GM21717 (cell line): Measurements from ENCODE around the gene TNFAIP6.
"Not testable (repeated sequence)": the region's sequence is repeated elsewhere in the genome, so short reads cannot be mapped to it uniquely, and the experiment has no call there.

Experiments
- ATAC-seq: cut with Tn5 transposase; IDR thresholded peaks from one replicate; pipeline ENCODE4 v1.9.1; 2021; ENCODE audit warnings: mild to moderate bottlenecking, moderate library complexity; ENCODE audit not compliant: unreplicated experiment

Gene TNFAIP6, protein sequence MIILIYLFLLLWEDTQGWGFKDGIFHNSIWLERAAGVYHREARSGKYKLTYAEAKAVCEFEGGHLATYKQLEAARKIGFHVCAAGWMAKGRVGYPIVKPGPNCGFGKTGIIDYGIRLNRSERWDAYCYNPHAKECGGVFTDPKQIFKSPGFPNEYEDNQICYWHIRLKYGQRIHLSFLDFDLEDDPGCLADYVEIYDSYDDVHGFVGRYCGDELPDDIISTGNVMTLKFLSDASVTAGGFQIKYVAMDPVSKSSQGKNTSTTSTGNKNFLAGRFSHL

GRCh38 chr2:151357359-151357758, at the start of gene TNFAIP6:
TSS of gene TNFAIP6 (plus strand) at chr2:151357592. CDS start at chr2:151357667, 75 bp downstream.
- ATAC-seq: no peak

GRCh38 chr2:151310313-151310712, 47.1 kb upstream of the TNFAIP6 start:
- ATAC-seq: not testable (repeated sequence)

- ATAC-seq: not testable (repeated sequence)
Observed at GRCh38 chr2:151312440-151312839, 45.0 kb upstream of the TNFAIP6 start.

DNA sequence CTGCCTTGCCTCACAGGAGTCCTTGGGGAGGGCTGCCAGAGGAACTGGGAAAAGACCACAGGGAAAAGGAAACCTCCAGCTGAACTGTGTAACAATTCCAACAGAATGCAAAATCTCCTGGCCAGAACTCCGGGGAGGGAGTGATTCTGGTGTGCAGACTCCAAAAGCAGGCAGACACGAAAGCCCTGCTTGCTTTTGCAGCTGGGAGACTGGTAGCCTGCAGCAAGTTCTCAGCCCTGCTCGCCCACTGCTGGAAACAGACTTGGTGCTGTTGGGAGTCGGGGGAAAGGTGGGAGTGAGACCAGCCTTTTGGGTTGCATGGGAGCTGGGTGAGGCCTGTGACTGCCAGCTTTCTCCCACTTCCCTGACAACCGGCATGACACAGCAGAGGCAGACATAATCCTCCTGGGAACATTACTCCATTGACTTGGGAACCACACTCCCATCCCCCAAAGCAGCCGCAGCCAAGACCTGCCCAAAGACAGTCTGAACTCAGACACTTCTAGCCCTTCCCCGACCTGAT, 42.0 kb upstream of the TNFAIP6 start:
- no peak for ATAC-seq

DNA sequence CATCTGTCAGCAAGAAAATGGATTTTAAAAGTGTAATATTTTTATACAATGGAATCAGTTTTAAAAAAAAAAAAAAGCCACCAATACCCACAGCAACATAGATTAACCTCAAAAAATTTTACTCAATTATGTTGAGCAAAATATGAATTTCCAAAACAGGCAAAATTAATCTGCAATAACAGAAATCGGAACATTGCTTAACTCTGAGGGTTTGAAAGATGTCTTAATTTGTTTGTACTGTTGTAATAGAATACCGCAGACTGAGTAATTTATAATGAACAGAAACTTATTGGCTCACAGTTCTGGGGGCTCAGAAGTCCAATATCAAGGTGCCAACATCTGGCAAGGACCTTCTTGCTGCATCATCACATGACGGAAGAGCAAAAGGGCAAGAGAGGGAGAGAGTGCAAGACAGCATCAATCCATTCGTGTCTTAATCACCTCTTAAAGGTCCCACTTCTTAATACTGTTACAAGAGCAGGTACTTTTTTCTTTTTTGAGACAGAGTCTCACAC, 31.8 kb upstream of the TNFAIP6 start:
- ATAC-seq: no peak

- no peak for ATAC-seq
Observed at GRCh38 chr2:151326554-151326953, 30.8 kb upstream of the TNFAIP6 start.

- no peak for ATAC-seq
Observed at GRCh38 chr2:151329998-151330397, 27.4 kb upstream of the TNFAIP6 start.

GRCh38 chr2:151333083-151333482, 24.3 kb upstream of the TNFAIP6 start:
- ATAC-seq: no peak

DNA sequence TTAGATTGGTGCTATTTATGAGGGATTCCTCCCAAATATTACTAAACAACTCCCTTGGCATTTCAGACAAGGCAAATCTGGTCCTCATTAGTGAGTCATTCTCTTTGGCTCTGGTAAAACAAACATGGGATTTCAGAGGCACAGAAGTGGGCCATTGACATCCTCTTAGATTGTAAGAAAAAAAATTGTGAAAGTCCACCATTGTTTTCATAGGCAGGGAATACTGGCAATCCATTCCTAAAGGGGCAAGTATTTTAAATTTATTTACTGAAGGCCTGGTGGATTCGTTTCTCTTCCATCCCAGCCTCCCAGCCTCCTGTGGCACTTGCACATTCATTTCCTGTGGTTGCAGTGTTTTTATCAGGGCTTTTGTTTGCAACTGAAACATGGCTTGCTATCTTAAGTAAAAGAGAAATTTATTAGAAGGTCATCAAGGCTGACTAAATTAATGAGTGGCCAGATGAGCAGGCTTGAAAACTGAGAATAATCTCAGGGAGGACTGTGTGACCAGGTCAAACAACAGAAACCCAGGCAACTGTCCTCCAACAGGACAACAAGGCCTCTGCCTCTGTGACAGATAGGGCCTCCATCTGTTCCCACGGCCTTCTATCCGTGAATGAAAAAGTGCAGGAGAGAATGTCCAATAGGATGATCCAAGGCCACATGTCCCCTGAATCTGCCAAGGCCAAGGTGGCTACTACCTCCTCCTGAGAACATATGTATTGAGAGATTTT, 23.1 kb upstream of the TNFAIP6 start:
- no peak for ATAC-seq

GRCh38 chr2:151336863-151337371, 20.5 kb upstream of the TNFAIP6 start:
- no peak for ATAC-seq

- no peak for ATAC-seq
Observed at GRCh38 chr2:151337643-151338042, 19.7 kb upstream of the TNFAIP6 start.

DNA sequence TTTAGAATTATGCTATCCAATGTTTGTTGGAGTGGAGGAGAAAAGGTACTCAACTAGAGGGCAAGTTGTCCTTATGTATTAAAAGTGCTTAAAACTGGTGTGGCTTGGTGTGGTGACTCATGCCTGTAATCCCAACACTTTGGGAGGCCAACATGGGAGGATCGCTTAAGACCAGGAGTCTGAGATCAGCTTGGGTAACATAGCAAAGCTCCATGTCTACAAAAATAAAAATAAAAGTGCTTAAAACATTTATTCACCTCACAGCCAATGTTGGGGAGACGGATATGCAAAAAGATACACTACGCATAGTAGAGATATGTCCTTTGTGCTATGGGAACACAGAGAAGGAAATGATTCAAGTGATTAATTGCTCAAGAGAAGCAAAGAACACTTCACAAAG, 19.3 kb upstream of the TNFAIP6 start:
- no peak for ATAC-seq

GRCh38 chr2:151343073-151343472, 14.3 kb upstream of the TNFAIP6 start:
- ATAC-seq: no peak

DNA sequence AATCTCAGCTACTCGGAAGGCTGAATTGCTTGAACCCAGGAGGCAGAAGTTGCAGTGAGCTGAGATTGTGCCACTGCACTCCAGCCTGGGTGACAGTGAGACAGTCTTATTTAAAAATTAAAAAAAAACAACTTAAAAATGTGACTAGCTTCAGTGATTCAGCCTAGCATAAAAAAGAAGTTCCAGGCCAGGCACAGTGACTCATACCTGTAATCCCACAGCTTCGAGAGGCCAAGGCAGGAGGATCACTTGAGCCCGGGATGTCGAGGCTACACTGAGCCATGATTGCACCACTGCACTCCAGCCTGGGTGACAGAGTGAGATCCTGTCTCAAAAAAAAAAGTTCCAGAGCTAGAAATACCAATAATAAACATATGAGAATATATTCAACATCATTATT, 13.2 kb upstream of the TNFAIP6 start:
- not testable (repeated sequence) for ATAC-seq

GRCh38 chr2:151344906-151345305, 12.5 kb upstream of the TNFAIP6 start:
- ATAC-seq: no peak

DNA sequence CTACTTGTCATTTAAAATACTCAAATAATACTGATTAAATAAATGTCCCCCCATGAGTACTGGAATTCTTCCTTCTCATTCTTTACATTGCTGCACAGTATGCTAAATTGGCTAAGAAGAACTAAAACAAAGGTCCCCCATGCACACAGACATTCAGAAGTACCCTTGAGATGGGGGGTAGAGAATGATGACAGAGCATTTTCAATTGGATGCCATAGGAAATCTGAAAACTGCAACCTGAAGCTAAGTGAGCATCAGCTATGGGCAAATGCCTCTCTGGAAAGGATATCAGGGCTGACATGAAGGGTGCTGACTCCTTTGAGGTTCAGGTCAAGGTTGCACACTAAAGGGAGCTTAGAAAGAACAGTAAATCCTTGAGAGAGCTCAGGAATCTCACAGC, 10.1 kb upstream of the TNFAIP6 start:
- no peak for ATAC-seq

DNA sequence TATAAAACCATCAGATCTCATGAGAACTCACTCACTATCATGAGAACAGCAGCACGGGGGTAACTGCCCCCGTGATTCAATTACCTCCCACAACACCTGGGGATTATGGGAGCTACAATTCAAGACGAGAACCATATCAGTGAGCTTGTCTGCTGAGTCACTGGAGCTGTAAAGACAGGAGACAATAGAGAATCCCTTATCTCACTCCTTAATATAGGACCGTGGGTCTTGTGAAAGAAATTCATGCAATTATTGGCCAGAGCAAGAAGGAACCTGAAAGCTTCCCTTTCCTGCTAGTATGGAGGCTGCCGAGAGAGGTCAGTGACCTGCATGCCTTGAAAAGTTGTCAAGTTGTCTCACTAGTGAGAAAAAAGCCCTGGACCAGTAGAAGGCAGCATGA, 9.5 kb upstream of the TNFAIP6 start:
- ATAC-seq: no peak

DNA sequence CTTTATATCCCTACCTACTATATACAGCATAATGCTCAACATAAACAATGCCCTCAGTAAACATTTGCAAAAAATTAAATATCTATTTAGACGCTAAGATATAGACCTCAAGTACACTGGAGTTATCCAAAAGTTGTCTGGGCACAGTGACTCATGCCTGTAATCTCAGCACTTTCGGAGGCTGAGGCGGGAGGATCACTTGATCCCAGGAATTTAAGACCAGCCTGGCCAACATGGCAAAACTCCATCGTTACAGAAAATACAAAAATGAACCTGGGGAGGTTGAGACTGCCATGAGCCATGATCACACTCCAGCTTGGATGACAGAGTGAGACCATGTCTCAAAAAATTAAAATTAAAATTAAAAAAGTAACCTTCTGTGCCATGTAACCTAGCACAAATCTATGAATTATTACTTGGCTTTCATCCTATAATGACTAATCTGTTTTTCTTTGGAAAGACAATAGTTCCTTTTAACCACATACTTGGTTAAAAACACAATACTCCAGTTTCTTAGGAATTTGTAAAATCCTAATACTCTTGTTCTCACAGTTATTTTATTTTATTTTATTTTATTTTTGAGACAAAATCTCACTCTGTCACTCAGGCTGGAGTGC, 6.7 kb upstream of the TNFAIP6 start:
- ATAC-seq: no peak

- ATAC-seq: no peak
Observed at GRCh38 chr2:151353995-151354394, 3.4 kb upstream of the TNFAIP6 start.

GRCh38 chr2:151354807-151355206, 2.6 kb upstream of the TNFAIP6 start:
- ATAC-seq: no peak
